ENCODE data around the gene BNIPL. TPM values are rescaled to one million over a fixed set of nuclear protein-coding genes. Genes with fewer than 3 reads are reported as not detected.

Gene BNIPL
- total and polyA plus RNA-seq, 9 donors, result 0.13 to 10.6 (median 0.32) TPM

DNA sequence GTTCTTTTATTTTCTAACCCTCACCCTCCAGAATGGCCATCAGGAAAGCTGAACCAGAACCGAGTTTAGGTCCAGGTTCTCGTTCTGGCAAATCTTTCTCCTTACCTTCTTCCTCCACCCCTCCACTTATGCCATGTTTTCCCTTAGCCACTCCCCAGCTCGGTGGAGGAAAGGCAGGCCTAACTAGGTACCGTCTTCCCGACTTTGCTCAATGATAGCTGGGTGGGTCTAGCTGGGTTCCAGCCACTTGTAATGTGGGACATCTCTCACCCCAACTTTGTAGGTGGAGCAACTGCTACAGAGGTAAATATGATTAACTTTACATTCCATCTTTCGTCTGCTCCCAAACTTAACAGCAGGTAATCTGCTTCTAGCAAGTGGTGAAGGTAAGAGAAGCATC is 646 bp downstream of the BNIPL start:
- H3K4me3 ChIP-seq, result no peak overlapping the region
- DNase-seq, result no peak
- WGBS, 3 donors, result 73 to 80% (median 80%) methylated on average over 6 of the region's 6 CpGs

GRCh38 chr1:151039521-151039920 is 3.1 kb downstream of the BNIPL start:
- intact Hi-C loops (cut with DNase I), result no loop called here
- 89 to 92% (median 91%) methylated on average over 3 of the region's 3 CpGs for WGBS, 3 donors
- Histone ChIP-seq H3K27me3 (no peaks in the 10 kb centered on the region), H3K27ac (no peak overlapping the region), H3K4me1 (ENCODE audit: insufficient read depth) (no peaks in the 10 kb centered on the region), H3K4me3 (no peak overlapping the region), H3K36me3 (no peaks in the 10 kb centered on the region), H3K9me3 (no peaks in the 10 kb centered on the region)
- no peak for TF ChIP-seq POLR2A (IDR thresholded peaks at IDR 0.05)
- TF ChIP-seq, protein P1, sequence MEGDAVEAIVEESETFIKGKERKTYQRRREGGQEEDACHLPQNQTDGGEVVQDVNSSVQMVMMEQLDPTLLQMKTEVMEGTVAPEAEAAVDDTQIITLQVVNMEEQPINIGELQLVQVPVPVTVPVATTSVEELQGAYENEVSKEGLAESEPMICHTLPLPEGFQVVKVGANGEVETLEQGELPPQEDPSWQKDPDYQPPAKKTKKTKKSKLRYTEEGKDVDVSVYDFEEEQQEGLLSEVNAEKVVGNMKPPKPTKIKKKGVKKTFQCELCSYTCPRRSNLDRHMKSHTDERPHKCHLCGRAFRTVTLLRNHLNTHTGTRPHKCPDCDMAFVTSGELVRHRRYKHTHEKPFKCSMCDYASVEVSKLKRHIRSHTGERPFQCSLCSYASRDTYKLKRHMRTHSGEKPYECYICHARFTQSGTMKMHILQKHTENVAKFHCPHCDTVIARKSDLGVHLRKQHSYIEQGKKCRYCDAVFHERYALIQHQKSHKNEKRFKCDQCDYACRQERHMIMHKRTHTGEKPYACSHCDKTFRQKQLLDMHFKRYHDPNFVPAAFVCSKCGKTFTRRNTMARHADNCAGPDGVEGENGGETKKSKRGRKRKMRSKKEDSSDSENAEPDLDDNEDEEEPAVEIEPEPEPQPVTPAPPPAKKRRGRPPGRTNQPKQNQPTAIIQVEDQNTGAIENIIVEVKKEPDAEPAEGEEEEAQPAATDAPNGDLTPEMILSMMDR (IDR thresholded peaks at IDR 0.05), result no peak
- TF ChIP-seq EP300 (IDR thresholded peaks at IDR 0.05), result no peak
- no peak for DNase-seq

More for the DNA sequence above, 646 bp downstream of the BNIPL start:
- intact Hi-C loops (cut with DNase I), result no loop called here
- Histone ChIP-seq H3K9me3 (no peaks in the 10 kb centered on the region), H3K27me3 (no peaks in the 10 kb centered on the region), H3K27ac (no peak overlapping the region), H3K4me1 (ENCODE audit: insufficient read depth) (no peaks in the 10 kb centered on the region), H3K36me3 (no peaks in the 10 kb centered on the region)
- TF ChIP-seq, protein P1 (IDR thresholded peaks at IDR 0.05), result no peak
- TF ChIP-seq POLR2A (IDR thresholded peaks at IDR 0.05), result no peak
- no peak for TF ChIP-seq EP300 (IDR thresholded peaks at IDR 0.05)

DNA sequence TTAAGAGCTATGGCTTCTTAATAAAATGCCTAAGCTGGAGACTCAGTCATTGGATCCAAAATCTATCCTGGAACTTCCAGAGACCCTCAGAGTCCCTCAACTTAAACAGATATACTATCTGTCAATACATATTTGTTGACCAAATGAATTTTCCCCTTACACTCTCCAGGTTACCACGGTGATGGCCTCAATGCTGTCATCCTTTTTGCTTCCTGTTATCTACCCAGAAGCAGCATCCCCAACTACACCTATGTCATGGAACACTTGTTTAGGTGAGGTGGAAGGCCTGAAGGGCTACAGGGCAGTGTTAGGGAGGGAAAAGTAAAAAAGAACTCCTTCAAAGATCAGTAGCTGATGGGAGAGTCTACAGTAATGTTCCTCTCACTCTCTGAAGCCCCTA is 6.8 kb downstream of the BNIPL start:
- H3K9me3 ChIP-seq, result no peaks in the 10 kb centered on the region
- TF ChIP-seq, protein P1 (IDR thresholded peaks at IDR 0.05), result no peak
- TF ChIP-seq EP300 (IDR thresholded peaks at IDR 0.05), result no peak
- no peak overlapping the region for H3K27ac ChIP-seq
- WGBS, 3 donors, result 88 to 94% (median 90%) methylated on average over 1 of the region's 1 CpG
- no peaks in the 10 kb centered on the region for H3K27me3 ChIP-seq
- intact Hi-C loops (cut with DNase I), result no loop called here
- DNase-seq, result no peak
- no peak overlapping the region for H3K4me3 ChIP-seq
- no peaks in the 10 kb centered on the region for H3K4me1 ChIP-seq (ENCODE audit: insufficient read depth)
- no peaks in the 10 kb centered on the region for H3K36me3 ChIP-seq

GRCh38 chr1:151047591-151047924 is 11.2 kb downstream of the BNIPL start, which contains the start of gene C1orf56:
C1orf56 (plus strand) TSS chr1:151047751; CDS start chr1:151047848, 97 bp downstream.
- H3K4me1 ChIP-seq (ENCODE audit: insufficient read depth), result no peaks in the 10 kb centered on the region
- peak within 1 kb of the TSS; percentile 81 for H3K4me3 ChIP-seq
- WGBS, 3 donors, result 0 to 1% (median 0%) methylated on average over 25 to 29 of the region's 29 CpGs
- no peaks in the 10 kb centered on the region for H3K9me3 ChIP-seq
- TF ChIP-seq EP300 (IDR thresholded peaks at IDR 0.05) (no peak), POLR2A (IDR thresholded peaks at IDR 0.05) (peak; percentile 67)
- TF ChIP-seq, protein P1 (IDR thresholded peaks at IDR 0.05), result no peak
- H3K27me3 ChIP-seq, result no peaks in the 10 kb centered on the region
- H3K36me3 ChIP-seq, result no peaks in the 10 kb centered on the region
- H3K27ac ChIP-seq, result peak within 1 kb of the TSS; percentile 66 to 89
- peak; percentile 83 to 88 (median 83) for DNase-seq
- intact Hi-C loops (cut with DNase I), result no loop called here

Measured in ovary (tissue), 9 donors.